Retina (tissue), 1 donor: ENCODE measurements around the gene SRPK3.

Source experiments
- DNase-seq: peaks from one replicate; pipeline ENCODE4 v3.0.0-alpha.2; 2016

The SRPK3 gene

DNA sequence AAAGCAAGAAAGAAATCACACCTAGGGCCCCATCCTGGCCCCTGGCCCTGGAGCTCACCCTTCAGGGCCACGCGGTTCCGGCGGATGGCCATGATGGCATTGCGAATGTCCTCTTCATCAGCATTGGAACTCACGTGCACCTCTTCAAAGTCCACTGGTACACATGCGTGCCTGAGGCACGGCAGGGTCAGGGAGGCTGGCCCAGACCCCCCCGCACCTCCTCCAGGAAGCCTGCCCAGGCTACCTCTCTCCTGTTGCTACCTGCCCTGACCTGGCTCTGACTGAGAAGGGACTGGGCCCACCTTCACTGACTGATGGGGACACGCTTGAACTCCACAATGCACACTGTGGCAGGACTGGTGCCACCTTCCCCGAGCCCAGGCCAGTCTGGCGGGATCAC, 8.8 kb downstream of the SRPK3 start:
- no peak for DNase-seq

- no peak for DNase-seq
These were observed 10.4 kb downstream of the SRPK3 start for GRCh38 chrX:153791104-153791852.

- no peak for DNase-seq
These were observed 11.5 kb downstream of the SRPK3 start for GRCh38 chrX:153792368-153792767.

DNA sequence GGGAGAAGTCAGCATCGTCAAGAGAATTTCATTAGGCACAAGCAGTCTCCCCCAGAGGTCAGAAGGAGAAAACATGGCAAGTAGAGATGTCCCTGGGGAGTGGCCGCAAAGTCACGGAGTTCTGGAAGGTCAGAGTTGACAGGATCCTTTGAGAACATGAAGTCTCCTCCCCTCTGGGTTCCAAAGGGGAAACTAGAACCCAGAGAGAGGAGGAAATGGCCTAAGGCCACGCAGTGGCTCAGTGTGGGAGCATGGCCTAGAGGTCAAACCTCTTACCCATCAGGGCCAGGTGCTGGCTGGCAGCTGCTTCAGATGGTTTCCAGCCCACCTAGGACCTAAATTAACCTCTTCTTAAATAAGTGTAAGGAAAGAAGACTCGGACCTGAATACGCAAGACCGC, 12.4 kb downstream of the SRPK3 start:
- no peak for DNase-seq

GRCh38 chrX:153794018-153794896, 13.4 kb downstream of the SRPK3 start, which contains the start of the genes IDH3G and SSR4:
TSS of gene IDH3G (minus strand) at chrX:153794375. CDS start at chrX:153794326, 49 bp downstream.
TSS of gene SSR4 (plus strand) at chrX:153794668. CDS start at chrX:153794688, 20 bp downstream.
- peak; percentile 96 for DNase-seq

DNA sequence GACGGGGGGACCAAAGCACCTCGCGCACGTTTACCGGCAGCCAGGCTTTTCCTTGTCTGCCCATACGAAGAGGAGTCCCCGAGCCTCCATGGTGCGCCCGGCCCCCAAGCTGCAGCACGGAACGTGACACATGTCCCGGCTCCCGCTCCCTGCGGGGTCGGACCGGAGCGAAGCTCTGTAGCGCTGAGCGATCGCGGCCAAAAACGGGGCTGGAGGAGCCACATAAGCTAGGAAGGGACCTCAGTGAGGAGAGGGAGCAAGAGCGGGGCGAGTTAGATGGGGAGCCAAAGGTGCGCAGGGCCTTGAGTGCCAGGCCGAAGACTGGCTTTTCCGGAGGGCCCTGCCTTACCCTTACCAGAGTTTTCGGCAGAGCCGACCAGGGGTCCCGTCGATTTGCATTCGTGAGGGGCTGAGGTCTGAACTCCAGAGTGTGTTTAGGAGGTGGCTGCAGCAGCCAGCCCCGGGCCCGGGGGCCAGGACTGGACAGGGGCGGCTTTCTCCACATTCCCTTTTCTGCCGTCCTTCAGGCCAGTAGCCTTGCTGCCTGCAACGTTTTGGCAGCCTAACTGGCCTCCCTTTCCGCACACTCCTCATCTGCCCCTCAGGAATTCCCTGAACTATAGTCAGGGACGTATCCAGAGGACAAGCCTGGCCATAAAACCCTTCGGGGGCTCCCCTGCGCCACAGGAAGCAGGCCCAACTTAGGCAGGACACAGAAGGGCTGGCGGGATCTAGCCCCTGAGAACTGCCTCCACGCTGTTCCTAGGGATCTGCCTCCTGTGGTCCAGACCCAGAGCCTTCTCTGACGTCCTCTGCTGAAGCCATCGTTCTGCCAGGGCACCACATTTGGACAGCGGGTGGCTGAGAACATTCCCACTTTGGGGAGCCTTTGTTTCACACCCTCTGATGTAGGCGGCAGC, 14.3 kb downstream of the SRPK3 start:
- DNase-seq = no peak

DNA sequence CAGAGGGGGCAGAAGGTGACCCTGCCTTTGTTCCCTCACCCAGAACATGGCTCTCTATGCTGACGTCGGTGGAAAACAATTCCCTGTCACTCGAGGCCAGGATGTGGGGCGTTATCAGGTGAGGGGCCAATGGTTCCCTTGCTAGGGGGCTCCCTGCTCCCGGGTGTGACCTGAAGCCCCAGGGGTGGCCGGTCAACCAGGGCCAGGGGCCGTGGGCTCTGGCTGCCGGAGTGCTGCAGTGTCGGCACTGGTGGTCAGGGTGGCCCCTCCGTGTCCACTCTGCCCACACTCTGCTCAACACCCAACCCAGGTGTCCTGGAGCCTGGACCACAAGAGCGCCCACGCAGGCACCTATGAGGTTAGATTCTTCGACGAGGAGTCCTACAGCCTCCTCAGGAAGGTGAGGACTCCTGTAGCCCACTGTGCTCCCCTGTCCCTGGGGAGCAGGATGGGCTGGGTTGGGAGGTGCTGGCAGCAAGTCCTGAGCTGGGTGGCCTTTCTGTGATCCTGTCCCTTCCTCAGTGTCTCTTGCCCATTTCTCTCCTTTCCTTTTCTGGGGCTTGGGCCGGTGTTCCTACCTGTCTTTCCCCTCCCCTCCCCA, 16.7 kb downstream of the SRPK3 start:
- no peak for DNase-seq

- no peak for DNase-seq
These were observed 18.5 kb downstream of the SRPK3 start for GRCh38 chrX:153799326-153799725.

DNA sequence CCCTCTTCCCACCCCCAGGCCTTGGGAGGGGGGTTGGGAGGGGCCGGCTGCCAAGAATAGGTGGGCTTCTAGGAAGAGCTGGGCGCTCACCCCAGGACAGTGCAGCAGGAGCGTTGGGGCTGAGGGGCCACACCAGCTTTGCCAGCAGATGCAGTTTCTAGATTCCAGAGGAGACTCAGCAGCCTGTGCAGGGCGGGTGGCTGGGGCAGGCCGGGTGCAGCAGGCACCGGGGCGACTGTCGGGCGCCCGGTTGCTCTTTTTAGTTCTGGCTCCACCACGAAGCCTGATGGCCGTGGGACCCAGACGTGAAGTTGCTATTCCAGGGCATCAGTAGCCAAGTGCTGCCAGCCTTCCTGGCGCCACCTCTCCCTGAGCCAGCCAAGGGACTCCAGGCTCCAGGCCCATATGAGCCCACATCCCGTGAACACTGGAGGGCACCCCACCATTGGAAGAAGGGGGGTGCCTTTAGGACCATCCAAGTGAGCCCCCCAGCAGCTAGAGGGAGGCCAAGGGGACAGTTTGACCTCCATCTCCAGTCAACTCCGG, 19.4 kb downstream of the SRPK3 start:
- DNase-seq = no peak

- DNase-seq = no peak
These were observed 19.9 kb downstream of the SRPK3 start for GRCh38 chrX:153800746-153801145.

GRCh38 chrX:153801669-153802068, 20.8 kb downstream of the SRPK3 start:
- no peak for DNase-seq

DNA sequence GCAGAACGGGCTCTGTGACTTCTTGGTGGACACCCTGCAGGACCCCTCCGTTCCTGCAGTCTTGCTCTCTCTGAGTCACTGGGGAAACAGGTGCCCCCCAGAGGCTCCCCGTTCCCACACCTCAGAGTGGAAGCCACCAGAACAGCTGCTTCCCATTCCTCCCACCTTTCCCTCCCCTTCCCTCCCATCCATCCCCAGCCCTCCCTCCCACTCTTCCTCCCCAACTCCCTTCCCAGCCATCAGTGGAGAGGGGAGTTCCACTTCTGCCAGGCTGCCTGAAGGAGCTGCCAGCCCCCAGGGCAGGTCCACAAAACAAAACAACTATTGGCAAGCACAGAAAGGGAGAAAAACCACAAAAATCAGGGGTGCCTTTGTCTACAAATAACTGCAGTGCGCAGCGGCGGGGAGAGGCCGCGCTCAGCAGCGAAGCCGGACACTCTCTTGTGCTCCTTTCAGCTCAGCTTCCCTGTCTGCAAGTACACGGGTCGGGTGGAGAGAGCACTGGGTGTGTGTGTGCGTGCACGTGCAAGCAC, 21.7 kb downstream of the SRPK3 start:
- DNase-seq = no peak

- no peak for DNase-seq
These were observed 22.6 kb downstream of the SRPK3 start for GRCh38 chrX:153803211-153804099.

DNA sequence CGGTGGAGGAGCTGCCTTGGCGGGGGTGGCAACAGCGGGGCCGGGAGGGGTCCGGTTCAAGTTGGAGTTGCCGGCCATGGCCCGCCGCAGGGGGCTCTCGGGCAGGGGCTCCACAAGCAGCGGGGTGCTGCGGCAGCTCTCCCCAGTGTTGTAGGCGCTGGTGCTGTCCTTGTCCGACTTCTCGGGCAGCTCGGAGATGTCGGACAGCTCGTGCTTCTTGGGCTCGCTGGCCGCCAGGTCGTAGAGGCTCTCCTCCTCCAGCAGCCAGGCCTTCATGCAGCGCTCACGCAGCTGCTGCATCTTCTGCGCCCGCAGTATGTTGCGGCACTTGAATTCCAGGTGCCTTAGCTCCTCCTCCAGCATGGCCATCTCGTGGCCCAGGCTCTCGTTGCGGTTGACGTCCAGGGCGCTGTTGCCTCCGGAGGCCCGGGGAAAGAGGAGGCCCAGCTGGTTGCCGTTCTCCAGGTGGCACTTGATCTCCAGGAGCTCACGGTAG, 23.3 kb downstream of the SRPK3 start:
- DNase-seq = no peak

DNA sequence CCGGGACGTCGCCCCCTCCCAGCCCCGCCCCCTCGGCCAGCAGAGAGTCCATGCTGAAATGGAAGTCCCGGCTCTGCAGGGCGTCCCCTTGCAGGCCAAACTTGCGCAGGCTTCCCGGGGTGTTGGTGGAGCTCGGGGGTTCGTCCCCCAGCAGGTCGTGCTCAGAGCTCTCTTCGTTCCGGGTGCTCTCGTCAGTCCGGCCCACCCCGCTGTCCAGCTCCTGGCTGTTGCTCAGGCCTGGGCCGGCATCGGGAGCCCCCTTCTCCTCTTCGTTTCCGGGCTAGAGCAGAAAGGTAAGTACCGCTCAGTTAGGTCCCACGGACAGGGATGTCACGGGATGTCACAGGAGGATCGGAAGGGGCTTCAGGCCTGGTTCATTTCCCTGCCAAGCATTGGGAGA, 23.8 kb downstream of the SRPK3 start:
- DNase-seq = no peak

DNA sequence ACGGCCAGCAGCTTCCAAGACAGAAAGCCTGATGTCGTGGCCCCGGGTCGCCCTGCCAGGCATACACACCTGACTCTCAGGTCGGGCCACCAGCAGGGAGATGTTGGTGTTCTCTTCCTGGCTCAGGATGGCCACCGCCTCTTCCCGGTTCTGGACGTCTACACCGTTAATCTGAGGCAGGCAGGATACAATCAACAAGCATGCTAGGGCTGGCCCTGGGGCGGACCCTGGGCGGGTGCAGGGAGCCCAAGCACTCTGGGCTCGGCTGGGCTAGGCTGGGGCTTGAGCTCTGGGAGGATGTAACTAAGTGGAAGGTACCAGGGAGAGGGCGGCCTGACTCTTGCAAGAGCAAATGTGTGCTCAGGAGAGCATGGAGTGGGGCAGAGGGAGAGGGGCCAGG, 24.6 kb downstream of the SRPK3 start:
- no peak for DNase-seq

DNA sequence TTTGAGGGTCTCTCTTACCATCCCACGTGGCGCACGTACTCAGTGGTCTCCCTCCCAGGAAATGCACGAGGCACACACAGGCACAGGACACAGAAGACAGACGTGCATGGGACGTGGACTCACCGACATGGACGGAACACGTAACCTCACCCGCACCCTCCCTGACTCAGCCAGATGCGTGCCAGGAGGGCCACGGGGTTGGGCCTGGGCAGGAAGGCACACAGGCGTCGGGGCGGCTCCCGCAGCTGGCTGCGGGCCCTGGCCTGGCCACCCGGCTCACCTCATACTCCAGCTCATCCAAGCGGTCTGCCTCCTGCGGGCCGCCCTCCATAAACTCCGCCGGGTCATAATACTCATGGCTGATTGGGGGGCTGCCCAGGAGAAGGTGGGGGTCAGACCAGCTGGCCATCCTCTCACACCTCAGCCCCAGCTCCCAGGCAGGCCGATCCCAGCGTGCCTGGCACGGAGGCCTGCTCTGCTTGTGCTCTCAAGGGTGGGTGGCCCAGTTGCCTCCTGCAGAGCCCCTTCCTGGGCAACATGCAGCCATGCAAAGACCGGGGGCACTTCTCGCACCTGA, 26.2 kb downstream of the SRPK3 start:
- no peak for DNase-seq

- DNase-seq = no peak
These were observed 27.1 kb downstream of the SRPK3 start for GRCh38 chrX:153807976-153808375.

- DNase-seq = no peak
These were observed 31.4 kb downstream of the SRPK3 start for GRCh38 chrX:153812220-153812619.

- no peak for DNase-seq
These were observed 32.3 kb downstream of the SRPK3 start for GRCh38 chrX:153813161-153813560.
